ENCODE data around the gene UCKL1. TPM values are rescaled to one million over a fixed set of nuclear protein-coding genes. Genes with fewer than 3 reads are reported as not detected.

The UCKL1 gene
- total RNA-seq (10 to 100 TPM; 14.9 to 56.8 (median 37.7) TPM), polyA plus RNA-seq (100 to 1,000 TPM in 1 of 3 donors, 10 to 100 TPM in 2; 12.1 to 101 (median 91.3) TPM)
- long read RNA-seq, donor 1, result 0 reads
- long read RNA-seq, donor 2, result 0 reads
- long read RNA-seq, donor 3, result 0 reads
- long read RNA-seq, donor 4, partial matches to known transcripts, result 4 of 14 reads
- long read RNA-seq, donor 4, other reads (novel, unspliced or antisense), result 10 of 14 reads
- long read RNA-seq, donor 5, partial matches to known transcripts, result 3 of 87 reads
- long read RNA-seq, donor 5, other reads (novel, unspliced or antisense), result 84 of 87 reads
- long read RNA-seq, donor 6, partial matches to known transcripts, result 6 of 15 reads
- long read RNA-seq, donor 6, other reads (novel, unspliced or antisense), result 9 of 15 reads
- long read RNA-seq, donor 7, result 0 reads
- long read RNA-seq, donor 8, partial matches to known transcripts, result 0 of 19 reads
- long read RNA-seq, donor 8, other reads (novel, unspliced or antisense), result 19 of 19 reads
- long read RNA-seq, donor 9, partial matches to known transcripts, result 7 of 8 reads
- long read RNA-seq, donor 9, other reads (novel, unspliced or antisense), result 0 of 8 reads
- long read RNA-seq, donor 10, result 0 reads

GRCh38 chr20:63955827-63956663, at the start of gene UCKL1:
Gene UCKL1 (minus strand): TSS chr20:63956416. CDS start chr20:63956372, 44 bp downstream.
- H3K4me3 ChIP-seq, result peak within 1 kb of the TSS; percentile 5 to 88 (median 72)
- H3K4me1 ChIP-seq (replicated peaks in 1 of 2), result peaks cover 17 to 43% of the 10 kb centered on the region in 2 donors
- peak; percentile 92 to 96 (median 94) for DNase-seq
- intact Hi-C loops (cut with DNase I), result no loop called here
- H3K36me3 ChIP-seq (replicated peaks in 1 of 2), result peaks cover 0 to 12% of the 10 kb centered on the region in 2 donors
- H3K27ac ChIP-seq, result peak within 1 kb of the TSS; percentile 46 to 94 (median 91)
- no peaks in the 10 kb centered on the region for H3K9me3 ChIP-seq (replicated peaks in 1 of 3)
- H3K27me3 ChIP-seq, result no peaks in the 10 kb centered on the region
- TF ChIP-seq CTCF (IDR thresholded peaks at IDR 0.05), result peak in 1 of 6 experiments; percentile 1
- peak; percentile 63 to 75 for TF ChIP-seq POLR2A (IDR thresholded peaks at IDR 0.05)
- 0 to 1% (median 0%) methylated on average over 2 to 105 of the region's 105 CpGs for WGBS, 4 donors

- DNase-seq, result peak; percentile 30 to 71 (median 63)
- Histone ChIP-seq H3K27ac (peak overlapping the region in 1 of 5 donors; percentile 45), H3K4me3 (no peak overlapping the region), H3K9me3 (replicated peaks in 1 of 3) (no peaks in the 10 kb centered on the region), H3K36me3 (replicated peaks in 1 of 2) (peaks cover 0 to 83% of the 10 kb centered on the region in 2 donors), H3K27me3 (no peaks in the 10 kb centered on the region), H3K4me1 (replicated peaks in 1 of 2) (peaks cover 6 to 12% of the 10 kb centered on the region in 2 donors)
- intact Hi-C loops (cut with DNase I), result no loop called here
- WGBS, 4 donors, result 57 to 67% (median 61%) methylated on average over 6 of the region's 6 CpGs
- no peak for TF ChIP-seq CTCF (IDR thresholded peaks at IDR 0.05)
- no peak for TF ChIP-seq POLR2A (IDR thresholded peaks at IDR 0.05)
Observed at GRCh38 chr20:64005394-64005793, 49.2 kb upstream of the UCKL1 start.

- no peak overlapping the region for H3K27ac ChIP-seq
- TF ChIP-seq CTCF (IDR thresholded peaks at IDR 0.05) (no peak), POLR2A (IDR thresholded peaks at IDR 0.05) (no peak)
- DNase-seq, result no peak
- peaks cover 6 to 12% of the 10 kb centered on the region in 2 donors for H3K4me1 ChIP-seq (replicated peaks in 1 of 2)
- no peak overlapping the region for H3K4me3 ChIP-seq
- 59 to 87% (median 85%) methylated on average over 3 to 7 of the region's 7 CpGs for WGBS, 4 donors
- intact Hi-C loops (cut with DNase I), result no loop called here
- no peaks in the 10 kb centered on the region for H3K9me3 ChIP-seq (replicated peaks in 1 of 3)
- no peaks in the 10 kb centered on the region for H3K27me3 ChIP-seq
- H3K36me3 ChIP-seq (replicated peaks in 1 of 2), result peaks cover 0 to 89% of the 10 kb centered on the region in 2 donors
Observed at GRCh38 chr20:64003960-64004725, 47.9 kb upstream of the UCKL1 start.
